ENCODE results near the gene OR6S1.

OR6S1 gene

GRCh38 chr14:20631023-20631879 lies 10.2 kb downstream of the OR6S1 start:
- no peak for DNase-seq (ENCODE audit: low read depth)
- H3K4me3 ChIP-seq (ENCODE audit: low read depth, low read length) = peak overlapping the region; percentile 70
- no peak for TF ChIP-seq CTCF (IDR thresholded peaks at IDR 0.05; ENCODE audit: control insufficient read depth, extremely low read depth, insufficient read depth)

GRCh38 chr14:20630340-20631022 lies 11.0 kb downstream of the OR6S1 start:
- no peak for DNase-seq (ENCODE audit: low read depth)
- H3K4me3 ChIP-seq (ENCODE audit: low read depth, low read length) = peak overlapping the region; percentile 70
- TF ChIP-seq CTCF (IDR thresholded peaks at IDR 0.05; ENCODE audit: control insufficient read depth, extremely low read depth, insufficient read depth) = no peak

- no peak for DNase-seq (ENCODE audit: low read depth)
- no peak for TF ChIP-seq CTCF (IDR thresholded peaks at IDR 0.05; ENCODE audit: control insufficient read depth, extremely low read depth, insufficient read depth)
- no peak overlapping the region for H3K4me3 ChIP-seq (ENCODE audit: low read depth, low read length)
These were observed 13.2 kb downstream of the OR6S1 start for GRCh38 chr14:20628063-20628854.

- no peak for DNase-seq (ENCODE audit: low read depth)
- H3K4me3 ChIP-seq (ENCODE audit: low read depth, low read length) = no peak overlapping the region
- no peak for TF ChIP-seq CTCF (IDR thresholded peaks at IDR 0.05; ENCODE audit: control insufficient read depth, extremely low read depth, insufficient read depth)
These were observed 14.0 kb downstream of the OR6S1 start for GRCh38 chr14:20627346-20628027.

GRCh38 chr14:20626274-20626673 lies 15.2 kb downstream of the OR6S1 start:
- DNase-seq (ENCODE audit: low read depth) = no peak
- H3K4me3 ChIP-seq (ENCODE audit: low read depth, low read length) = no peak overlapping the region
- TF ChIP-seq CTCF (IDR thresholded peaks at IDR 0.05; ENCODE audit: control insufficient read depth, extremely low read depth, insufficient read depth) = no peak

GRCh38 chr14:20624495-20625070 lies 16.9 kb downstream of the OR6S1 start:
- H3K4me3 ChIP-seq (ENCODE audit: low read depth, low read length) = peak overlapping the region; percentile 17; the same call in 1 of the 2 replicates
- no peak for TF ChIP-seq CTCF (IDR thresholded peaks at IDR 0.05; ENCODE audit: control insufficient read depth, extremely low read depth, insufficient read depth)
- no peak for DNase-seq (ENCODE audit: low read depth)

Measured in LNCaP clone FGC (cell line).